ENCODE measurements around the gene TNFRSF4.

Gene TNFRSF4

DNA sequence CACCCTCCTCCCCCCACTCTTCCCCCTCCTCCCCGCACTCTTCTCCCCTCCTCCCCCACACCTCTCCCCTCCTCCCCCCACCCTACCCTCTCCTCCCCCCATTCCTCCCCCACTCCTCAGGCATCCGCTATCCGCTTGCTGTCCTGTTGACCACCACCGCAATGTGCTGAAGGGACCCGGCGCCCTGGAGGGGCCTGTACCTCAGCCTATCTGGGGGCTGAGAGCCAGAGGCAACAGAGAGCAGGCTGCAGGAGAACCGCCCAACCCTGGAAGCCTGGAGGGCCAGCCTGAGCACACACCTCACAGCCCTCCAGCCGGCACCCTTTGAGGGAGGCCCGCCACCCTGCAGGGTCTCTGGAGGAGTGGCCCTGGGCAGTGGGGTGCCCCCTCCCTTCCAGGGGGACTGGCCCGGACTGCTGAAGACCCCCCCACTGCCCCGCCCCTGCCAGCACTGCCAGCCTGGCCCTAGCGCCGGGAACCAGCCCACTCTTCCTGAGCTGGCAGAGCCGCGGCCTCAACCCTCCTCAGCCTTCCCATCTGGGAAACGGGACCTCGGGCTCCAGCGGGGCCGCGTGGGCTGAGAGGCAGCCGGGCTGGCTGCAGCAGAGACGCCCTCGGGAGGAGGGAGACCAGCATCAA, 31.3 kb upstream of the TNFRSF4 start:
- DNase-seq (ENCODE audit: low spot score), result no peak

DNA sequence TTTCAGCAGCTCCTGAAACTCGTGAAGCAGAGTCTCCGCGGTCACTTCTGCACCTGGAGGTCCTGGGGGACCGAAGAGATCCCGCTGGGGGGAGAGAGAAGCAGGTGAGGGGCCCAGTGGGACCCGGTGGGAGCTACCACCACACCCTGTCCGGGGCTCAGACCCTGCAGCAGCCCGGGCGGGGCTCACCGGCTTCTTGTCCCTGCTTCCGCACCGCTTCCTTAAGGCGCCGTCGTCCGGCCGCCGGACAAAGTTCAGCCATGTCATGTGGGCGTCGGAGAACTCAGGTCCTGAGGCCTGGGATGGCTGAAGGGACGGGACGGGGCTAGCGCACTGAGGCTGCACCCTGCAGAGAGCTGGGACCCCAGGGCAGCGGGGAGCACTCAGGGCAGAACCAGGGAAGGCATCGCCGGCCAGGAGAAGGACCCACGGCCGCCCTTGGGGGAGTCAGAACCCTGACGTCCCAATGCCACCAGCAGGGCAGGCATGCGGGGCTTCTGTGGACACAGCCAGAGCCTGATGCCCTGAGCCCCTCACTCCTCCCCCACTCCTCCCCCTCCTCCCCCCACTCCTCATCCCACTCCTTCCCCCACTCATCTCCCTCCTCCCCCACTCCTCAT, 30.3 kb upstream of the TNFRSF4 start:
- DNase-seq (ENCODE audit: low spot score), result no peak

DNA sequence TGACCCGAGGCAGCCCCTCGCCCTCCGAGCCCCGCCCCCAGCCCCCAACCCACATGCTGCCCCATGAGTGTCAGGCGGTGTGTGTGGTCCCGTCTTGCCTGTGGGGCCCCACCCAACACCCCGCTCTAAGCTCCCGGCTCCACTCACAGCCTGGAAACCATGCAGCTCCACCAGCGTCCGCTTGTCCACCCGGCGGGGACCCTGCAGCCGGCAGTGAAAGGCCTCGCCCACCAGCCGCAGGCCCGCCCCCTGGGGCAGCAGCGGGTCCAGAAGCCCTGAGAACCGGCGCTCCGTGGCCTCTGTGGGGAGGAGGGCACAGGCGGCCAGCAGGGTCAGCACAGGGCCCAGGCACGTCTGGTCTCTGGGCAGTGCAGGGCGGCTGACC, 29.8 kb upstream of the TNFRSF4 start:
- DNase-seq (ENCODE audit: low spot score), result no peak

DNA sequence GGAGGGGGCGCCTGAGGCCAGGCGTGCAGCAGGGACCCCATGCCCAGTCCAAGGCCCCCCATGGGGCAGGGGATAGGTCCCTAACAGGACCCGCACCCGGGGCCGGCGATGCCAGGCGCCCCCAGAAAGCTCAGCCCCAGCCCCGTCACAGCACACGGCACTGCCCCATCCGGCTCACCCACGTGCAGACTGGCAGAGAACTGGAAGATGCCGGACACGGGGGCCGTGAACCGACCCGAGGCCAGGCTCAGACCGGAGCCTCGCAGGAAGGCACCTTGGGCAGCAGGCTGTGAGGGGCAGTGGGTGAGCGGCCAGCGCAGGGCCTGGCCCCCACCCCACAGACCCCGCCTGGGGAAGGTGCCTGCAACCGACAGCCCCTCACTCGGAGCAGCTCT, 29.3 kb upstream of the TNFRSF4 start:
- DNase-seq (ENCODE audit: low spot score), result no peak

DNA sequence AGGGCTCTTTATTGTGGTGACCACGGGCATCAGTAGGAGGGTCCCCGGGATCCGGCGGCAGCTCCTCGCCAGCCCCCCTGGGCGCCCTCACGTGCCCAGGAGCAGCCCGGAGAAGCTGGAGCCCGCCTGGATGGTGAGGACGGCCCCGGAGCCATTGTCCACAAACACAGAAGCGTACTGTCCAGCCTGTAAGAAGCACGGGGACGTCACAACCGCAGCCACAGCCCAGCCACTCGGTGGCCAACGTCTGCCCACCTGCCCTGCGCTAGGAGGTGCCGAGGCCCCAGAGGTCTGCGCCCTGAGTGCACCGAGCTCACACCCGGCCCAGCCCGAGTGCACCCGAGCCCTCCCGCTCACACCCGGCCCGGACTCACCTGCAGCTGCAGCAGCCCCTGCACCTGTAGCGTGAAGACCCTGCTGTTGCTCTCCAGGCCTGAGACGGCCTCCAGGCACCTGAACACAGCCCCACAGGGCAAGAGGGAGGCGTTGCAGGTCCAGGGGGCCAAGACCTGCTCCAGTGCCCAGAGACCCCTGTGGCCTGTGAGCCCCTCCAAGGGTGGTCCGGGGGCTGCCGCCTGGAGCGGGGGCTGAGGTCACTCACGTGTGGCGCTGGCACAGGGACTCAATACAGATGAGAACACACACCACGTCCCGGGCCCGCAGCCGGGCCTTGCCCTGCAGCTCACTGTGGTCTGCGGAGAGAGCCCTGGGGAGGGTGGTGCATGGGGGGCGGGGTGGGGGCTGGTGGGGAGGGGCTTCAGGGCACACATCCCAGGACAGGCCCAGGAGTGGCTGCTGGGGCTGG, 28.7 kb upstream of the TNFRSF4 start:
- no peak for DNase-seq (ENCODE audit: low spot score)

DNA sequence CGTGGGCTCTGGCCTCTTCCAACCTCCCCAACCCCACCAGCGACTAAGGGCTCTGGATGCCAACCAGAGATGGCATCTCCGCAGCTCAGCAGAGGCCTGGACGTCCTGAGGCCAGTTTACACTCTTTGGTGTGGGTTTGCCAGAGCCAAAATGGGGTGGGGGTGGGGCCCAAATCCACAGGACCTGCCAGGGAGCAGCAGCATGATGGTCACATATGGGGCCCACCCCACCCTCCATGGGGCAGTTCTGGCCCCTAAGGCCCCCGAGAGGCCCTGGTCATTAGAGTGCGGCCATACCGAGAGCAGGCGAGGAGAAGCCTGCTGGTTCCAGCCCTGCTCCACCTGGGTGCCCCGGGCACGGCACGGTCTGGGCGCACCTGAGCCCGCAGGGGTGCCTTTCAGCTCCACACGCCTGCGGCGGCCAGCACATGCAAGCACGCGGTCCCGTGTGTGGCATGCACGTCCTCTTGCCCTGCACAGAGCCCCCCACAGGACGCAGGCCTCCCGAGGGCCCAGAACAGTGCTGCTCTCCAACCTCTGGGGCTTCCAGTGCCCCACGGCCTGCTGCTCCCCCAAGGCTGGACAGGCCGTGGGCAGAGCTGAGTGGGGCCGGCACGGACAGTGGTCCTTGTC, 27.8 kb upstream of the TNFRSF4 start:
- DNase-seq (ENCODE audit: low spot score), result no peak

DNA sequence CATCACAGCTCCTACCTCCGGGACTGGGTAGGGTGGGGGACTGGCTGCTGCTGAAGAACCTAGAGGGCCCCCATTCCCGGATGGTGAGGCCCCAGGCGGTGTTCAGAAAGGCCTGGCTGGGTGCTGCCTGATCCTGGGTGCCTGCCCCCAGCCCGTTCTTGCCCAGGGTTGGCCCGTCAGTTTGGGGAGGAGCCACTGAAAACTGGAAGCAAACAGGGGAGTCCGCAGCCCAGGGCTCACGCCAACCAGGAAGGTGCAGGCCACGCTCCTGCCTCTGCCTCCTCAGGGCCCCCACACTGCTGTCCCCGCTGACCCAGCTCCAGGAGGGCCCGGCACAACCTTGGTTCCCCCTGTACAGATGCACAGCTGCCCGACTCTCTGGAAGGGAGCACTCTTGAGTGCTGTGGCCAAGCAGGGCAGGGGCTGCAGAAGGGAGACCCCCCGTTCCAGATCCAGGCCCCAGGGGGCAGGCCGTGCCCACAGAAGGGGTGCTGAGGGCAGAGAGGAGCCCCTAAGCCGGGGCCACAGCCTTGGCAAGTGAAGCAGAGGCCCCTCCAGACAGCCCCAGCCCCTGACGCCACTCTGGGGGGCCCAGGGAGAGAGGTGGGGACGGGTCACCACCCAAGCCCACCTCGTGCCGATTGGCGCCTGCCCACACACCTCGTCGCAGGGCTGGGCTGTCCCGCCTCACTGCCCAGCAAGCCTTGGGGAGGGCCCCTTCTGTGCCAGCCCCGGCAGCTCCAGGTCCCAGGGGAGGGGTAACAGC, 27.1 kb upstream of the TNFRSF4 start:
- no peak for DNase-seq (ENCODE audit: low spot score)

DNA sequence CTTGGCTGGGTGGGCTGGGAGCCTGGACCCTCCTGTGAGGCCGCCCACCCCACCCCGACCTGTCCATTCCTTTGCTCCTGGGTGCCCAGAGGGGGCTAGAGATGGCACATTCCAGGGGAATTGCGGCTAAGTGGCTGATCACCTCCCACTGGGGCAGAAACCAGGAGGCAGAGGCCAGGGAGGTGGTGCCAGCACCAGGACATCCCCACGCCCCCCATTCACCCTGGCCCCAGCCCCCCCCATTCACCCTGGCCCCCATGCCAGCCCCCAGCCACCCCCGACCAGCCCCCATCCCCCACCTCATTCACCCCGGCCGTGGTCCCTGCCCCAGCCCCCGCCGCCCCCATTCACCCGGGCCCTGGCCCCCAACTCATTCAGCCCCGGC, 26.4 kb upstream of the TNFRSF4 start:
- no peak for DNase-seq (ENCODE audit: low spot score)

DNA sequence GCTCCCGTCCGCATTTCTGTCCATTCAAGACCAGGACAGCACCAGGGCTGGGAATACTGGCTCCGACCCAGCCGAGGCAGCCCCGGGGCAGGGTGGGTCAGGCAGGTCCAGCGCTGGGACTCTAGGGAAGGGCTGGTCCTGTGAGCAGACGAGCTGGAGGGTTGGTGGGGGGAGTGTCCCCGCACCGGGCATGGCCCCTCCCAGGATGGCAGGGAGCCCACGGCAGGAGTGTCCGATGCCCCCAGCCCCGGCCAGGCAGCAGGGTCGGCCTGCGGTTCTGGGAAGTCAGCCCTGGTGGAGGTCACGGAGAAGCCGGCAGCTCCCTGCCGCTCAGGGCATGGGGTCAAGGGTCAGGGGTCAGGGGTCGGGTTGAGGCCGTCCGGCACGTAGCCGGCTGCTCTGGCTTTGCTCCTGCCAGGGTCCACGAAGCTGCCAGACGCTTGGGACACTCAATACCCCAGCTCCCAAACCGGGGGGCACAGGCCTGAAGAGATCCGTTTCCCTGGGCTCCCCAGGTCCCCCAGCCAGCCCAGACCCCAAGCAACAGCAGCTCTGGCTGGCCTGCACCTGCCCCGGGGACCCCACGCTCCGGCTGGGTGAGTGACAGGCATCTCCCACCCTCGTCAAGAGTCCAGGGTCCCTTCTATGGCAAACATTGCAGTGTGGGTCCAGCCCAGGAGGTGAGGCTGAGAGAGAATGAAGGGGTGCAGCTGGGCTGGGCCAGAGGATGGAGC, 25.8 kb upstream of the TNFRSF4 start:
- no peak for DNase-seq (ENCODE audit: low spot score)

DNA sequence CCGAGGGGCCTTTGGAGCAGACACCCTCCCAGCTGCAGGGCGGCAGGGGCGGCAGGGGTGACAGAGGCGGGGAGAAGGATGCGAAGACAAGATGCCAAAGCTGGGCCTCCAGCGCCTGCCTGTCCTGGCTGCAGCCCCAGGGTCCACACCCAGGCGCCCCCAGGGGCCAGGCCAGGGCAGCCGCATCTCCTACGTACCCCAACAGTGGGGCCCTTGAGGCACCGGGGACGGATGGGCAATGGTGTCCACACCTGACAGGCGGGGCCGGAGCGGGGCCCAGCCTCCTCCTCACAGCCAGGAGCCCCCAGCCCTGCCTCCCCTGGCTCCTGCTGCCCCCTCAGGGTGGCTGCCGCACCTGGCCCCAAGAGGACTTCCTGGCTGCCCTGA, 25.3 kb upstream of the TNFRSF4 start:
- no peak for DNase-seq (ENCODE audit: low spot score)

DNA sequence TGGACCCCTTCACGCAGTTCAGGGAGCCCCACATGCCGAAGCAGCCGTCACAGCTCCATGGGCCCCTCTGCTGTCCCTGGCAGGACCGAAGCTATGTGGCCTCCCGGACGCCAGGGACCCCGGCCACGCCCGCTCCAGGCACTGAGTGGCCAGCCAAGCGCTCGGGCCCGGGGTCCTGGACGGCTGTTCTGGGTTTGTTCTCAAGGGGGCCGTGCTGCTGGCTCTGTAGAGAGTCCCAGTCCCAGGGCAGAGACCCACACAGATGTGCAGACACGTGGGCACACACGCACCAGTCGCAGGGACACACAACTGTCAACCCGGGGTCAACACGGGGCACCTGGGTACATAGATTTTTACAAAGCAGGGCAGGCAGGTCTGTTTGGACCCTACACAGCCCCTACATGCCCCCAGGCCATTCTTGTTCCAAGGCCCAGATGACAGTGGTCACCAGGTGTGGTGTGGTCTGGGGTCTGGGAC, 24.8 kb upstream of the TNFRSF4 start:
- no peak for DNase-seq (ENCODE audit: low spot score)

DNA sequence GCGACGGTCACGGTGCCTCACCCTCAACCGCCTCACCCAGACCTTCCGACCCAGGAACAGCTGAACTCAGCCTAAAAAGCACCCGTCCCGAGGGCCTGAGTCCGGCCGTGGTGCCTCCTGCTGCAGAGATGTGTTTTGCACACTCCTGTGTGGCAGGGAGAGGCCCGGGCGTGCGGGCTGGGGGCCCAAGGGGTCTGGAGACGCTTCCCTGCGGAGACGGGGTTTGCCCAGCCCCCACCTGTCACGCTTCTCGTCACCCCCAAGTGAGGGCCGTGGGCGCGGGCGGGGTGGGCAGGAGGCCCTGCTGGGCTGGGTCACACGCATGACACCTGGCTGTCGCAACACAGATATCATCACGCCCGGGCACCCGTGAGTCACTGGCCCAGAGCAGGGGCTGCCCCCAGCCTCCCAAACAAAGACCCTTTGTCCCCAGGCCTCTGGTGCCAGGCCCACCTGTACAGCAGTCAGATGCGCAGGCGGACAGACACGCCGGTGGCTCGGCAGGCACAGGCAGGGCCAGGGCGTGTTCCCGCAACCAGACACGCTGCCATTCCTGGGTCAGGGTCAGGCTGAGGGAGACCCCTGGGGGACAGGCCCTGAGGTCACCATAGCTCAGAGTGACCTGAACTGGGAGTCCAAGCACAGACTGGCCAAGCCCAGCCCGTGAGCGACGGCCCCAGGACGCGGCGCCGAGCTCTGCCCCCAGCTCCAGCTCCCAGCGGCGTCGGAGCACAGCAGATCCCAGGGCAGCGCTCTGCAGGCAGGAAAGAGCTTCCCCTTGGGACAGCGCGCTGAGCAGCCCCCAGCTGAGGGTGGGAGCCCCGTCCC, 24.1 kb upstream of the TNFRSF4 start:
- no peak for DNase-seq (ENCODE audit: low spot score)

DNA sequence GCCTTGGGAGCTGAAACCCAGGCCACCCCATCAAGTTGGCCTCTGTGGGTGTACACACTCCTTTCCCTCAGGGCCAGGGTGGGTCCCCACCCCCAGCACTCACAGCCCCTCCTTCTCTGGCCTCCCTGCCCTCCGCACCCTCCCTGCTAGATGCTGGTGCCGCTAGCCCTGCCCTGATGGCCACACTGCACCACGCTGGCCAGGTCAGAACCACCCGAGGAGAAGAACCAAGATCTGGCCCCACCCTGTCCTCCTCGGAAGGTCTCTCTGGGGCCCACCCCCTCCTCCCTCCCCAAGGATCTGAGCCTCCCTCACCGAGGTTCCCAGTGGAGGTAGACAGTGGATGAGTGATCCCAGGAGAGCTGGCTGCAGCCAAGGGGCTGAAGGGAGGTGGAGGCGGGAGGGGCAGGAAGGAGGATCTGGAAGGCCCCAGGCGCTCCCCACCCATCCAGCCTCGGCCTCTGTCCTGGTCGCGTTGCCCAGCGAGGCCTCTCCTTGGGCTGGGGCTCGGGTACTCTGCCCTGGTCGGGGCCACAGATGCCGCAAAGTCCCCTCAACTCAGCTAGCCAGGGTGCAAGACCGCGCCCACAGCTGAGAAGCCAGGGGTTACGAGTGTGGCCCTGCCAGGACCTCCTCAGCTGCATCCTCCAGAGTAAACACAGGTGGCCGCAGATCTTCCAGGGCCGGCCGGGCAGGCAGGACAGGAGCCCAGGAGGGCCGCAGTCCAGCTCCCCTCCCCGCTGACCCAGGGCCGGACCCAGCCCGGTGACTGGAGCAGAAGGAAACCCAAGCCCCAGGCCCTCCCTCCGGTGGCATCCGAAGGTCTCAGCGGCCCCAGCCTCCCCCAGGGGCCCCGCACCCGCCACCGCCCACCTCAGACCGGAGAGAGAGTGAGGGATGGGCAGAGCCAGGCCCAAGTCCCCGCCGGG, 23.3 kb upstream of the TNFRSF4 start:
- no peak for DNase-seq (ENCODE audit: low spot score)

DNA sequence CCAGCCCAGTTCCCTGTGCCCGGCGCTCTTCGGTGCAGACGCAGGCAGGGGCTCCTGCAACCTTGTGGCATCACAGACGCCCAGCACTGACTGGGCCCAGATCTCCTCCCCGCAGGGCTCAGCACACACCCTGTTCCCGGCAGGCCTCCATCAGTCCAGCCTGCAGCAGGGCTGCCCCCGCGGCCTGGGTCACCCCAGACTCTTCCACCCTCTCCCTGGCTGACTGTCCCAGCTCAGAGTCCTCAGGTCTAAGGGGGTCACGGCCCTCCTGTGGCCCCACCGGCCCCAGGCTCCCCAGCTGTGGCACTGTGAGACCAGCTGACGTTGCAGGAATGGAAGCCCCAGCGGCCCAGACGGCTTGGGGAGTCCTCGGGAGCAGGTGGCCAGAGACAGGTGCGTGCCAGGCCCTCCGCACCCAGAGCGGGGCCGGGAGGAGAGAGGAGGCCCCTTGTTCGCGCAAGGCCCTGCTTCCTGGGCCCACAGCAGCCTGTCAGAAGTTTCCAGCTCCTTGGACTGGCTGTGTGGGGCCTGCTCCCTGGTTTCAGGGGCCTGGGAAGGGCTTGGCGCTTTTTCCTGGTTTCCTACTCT, 22.3 kb upstream of the TNFRSF4 start:
- no peak for DNase-seq (ENCODE audit: low spot score)

DNA sequence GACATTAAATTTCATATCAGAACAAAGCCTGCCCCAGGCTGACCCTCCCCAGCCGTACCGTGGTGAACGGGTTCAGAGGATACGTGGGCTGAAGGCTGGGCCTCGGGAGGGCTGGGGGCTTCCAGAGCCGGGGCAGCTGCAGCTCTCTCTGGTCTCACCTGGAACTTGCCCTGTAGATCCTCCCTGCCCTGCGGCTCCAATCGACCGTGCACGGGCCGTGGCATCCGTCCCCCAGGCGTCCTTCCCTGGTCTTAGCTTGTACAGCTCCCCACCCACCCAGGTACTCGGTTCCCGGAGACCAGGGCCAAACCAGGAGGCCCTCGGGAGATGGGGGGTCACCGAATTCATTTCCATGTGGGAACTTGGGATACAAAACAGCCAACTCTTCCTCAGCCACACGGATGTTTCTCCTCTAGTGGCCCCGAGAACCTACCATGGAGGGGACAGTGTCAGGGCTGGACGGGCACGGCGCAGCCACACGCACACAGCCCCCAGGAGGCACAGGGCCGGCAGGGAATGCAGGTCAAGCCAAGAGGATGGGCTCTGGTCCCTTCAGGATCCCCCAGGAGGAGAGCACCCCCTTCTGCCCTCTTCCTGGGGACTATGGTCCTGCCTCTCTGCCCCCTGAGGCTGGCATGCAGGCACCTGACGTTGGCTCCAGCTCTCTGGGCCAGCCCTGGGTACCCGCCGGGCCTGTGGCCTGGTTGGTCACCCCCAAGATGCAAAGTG, 21.2 kb upstream of the TNFRSF4 start:
- DNase-seq (ENCODE audit: low spot score), result no peak

DNA sequence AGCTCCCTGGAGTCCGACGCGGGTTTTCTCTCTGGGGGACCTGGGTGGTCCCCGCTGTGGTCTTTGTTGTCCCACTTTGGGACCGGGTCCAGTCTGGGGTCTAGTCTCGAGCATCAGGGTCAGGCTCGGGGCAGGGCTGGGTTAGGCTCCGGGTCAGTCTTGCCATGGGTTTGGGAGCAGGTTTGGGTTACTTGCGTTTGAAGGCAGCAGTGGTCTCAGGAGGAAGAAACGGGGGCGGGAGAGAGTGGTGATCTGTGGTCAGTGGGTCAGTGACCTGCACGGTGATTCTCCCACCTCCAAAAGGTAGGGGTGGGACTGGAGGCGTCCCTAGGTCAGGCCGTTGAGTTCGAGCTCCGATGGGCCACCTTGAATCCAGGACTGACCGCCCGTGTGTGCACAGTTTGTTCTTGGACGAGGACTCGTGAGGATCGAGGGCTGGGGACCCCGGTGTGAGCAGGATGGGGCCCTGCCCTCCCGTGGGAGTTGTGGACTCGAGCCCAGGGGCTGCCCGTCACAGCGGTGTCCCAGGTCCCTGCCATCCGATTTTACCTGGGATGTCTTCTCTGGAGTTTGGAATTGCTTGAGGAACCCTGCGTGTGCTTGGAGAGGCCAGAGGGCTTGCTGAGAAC, 20.3 kb upstream of the TNFRSF4 start:
- DNase-seq (ENCODE audit: low spot score), result no peak

DNA sequence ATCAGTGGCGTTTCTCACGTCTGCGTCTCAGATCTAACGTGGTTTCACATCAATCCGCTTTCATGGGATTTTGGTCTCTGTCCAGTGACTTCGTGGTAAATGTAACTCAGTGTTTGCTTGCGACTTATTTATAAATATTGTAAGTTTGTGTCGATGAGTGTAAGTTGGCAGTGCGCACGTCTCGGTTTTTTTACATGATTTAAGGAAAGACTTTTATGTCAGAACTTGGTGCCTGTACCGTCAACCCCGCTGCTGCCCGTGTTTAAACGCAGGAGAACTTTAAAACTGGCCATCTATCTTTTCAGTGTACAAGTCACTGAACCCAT, 19.6 kb upstream of the TNFRSF4 start:
- no peak for DNase-seq (ENCODE audit: low spot score)

Data from putamen (tissue), 1 donor.